ENCODE data around the gene IFNA6. TPM values are rescaled to one million over a fixed set of nuclear protein-coding genes. Genes with fewer than 3 reads are reported as not detected.

IFNA6 gene
- total and polyA plus RNA-seq, 2 of the 4 experiments (the other 2 are of a cell fraction) = not detected

GRCh38 chr9:21333226-21333625, 17.5 kb downstream of the IFNA6 start:
- no peak overlapping the region for H2BK5ac ChIP-seq (ENCODE audit: low read depth, low read length, poor library complexity, severe bottlenecking)
- no peak overlapping the region for H2BK15ac ChIP-seq (ENCODE audit: low read depth, low read length)
- peak overlapping the region; percentile 5; the same call in 1 of the 2 replicates for H3K4me3 ChIP-seq (ENCODE audit: insufficient read depth, low read depth, low read length)
- no peak overlapping the region for H3K9ac ChIP-seq (ENCODE audit: low read depth, low read length)
- H3K4ac ChIP-seq (ENCODE audit: low read depth, low read length) = no peak overlapping the region
- DNase-seq (no peak), ATAC-seq (ENCODE audit: low read depth) (no peak)
- H3K9me1 ChIP-seq (ENCODE audit: insufficient read depth, low read length) = peaks cover 7% of the 10 kb centered on the region
- no peak overlapping the region for H2AFZ ChIP-seq (replicated peaks; ENCODE audit: low read length, poor library complexity)
- no peak overlapping the region for H4K5ac ChIP-seq (ENCODE audit: low read depth, low read length)
- H4K8ac ChIP-seq (ENCODE audit: low read depth in 2 of 2, low read length in 2 of 2) = no peak overlapping the region
- TSS peak; percentile 28 for BruUV-seq (replicated peaks)
- no peak for TF ChIP-seq RCOR1 (IDR thresholded peaks at IDR 0.05; ENCODE audit: insufficient replicate concordance, low read length)
- no peak for TF ChIP-seq MXI1 (IDR thresholded peaks at IDR 0.05; ENCODE audit: borderline replicate concordance, low read depth, low read length)
- TF ChIP-seq CEBPB (IDR thresholded peaks at IDR 0.05; ENCODE audit: low read depth, low read length) = no peak
- TF ChIP-seq POLR2A (IDR thresholded peaks at IDR 0.05; ENCODE audit: low read depth, low read length) = no peak
- TF ChIP-seq RFX5 (IDR thresholded peaks at IDR 0.05; ENCODE audit: low read depth, low read length) = no peak
- no peak for TF ChIP-seq SMC3 (IDR thresholded peaks at IDR 0.05; ENCODE audit: low read depth, low read length)
- no peak overlapping the region for H3K27ac ChIP-seq (ENCODE audit: insufficient read depth, low read length)
- H3K14ac ChIP-seq (replicated peaks; ENCODE audit: low read depth, low read length) = no peak overlapping the region
- no peak overlapping the region for H2AK5ac ChIP-seq (ENCODE audit: low read depth, low read length)
- ChIA-PET CTCF (interaction anchor here (0.8 kb wide), 1 partner anchor 13 kb away, joined by 5 read pairs; no protein-coding TSS in a partner anchor), POLR2A (ENCODE audit: unreplicated experiment) (no interaction called here)
- H3K4me2 ChIP-seq (ENCODE audit: low read depth, low read length) = peak overlapping the region; percentile 96
- peaks cover 42% of the 10 kb centered on the region for H4K20me1 ChIP-seq (ENCODE audit: insufficient read depth, low read length)
- no CpG with 5 or more reads among the region's 2 CpGs for WGBS, 2 experiments (ENCODE audit: extremely low coverage in 2 of 2, insufficient read length in 1 of 2)
- H3K27me3 ChIP-seq (ENCODE audit: control insufficient read depth, insufficient read depth, low read length) = no peaks in the 10 kb centered on the region
- H3K18ac ChIP-seq (ENCODE audit: low read depth, low read length) = no peak overlapping the region
- peaks cover 7% of the 10 kb centered on the region for H3K4me1 ChIP-seq (ENCODE audit: control insufficient read depth, insufficient read depth, low read length)
- H4K91ac ChIP-seq (ENCODE audit: insufficient read depth, low read depth, low read length) = no peak overlapping the region
- dilution Hi-C loops (cut with HindIII; ENCODE audit: low sequenced_read_pairs, unreplicated experiment) (no loop called here), in situ Hi-C loops (cut with MboI; ENCODE audit: low sequenced_read_pairs) (loop anchor here (25.0 kb wide), 2 partner anchors 329 to 679 kb away; partner anchors contain the start of gene CDKN2B), intact Hi-C loops (cut with micrococcal nuclease) (loop anchor here (10.0 kb wide), 1 partner anchor 222 kb away; no protein-coding TSS in a partner anchor)
- H2BK120ac ChIP-seq (ENCODE audit: low read depth, low read length) = no peak overlapping the region
- H3K23ac ChIP-seq (ENCODE audit: low read depth, low read length) = peak overlapping the region; percentile 68; the same call in 1 of the 2 replicates
- peaks cover 0 to 38% of the 10 kb centered on the region in 2 experiments; a peak in 2 of 4 replicates for H3K79me1 ChIP-seq (ENCODE audit: low read depth in 1 of 2, low read length in 2 of 2)
- H3K9me3 ChIP-seq (ENCODE audit: control insufficient read depth, insufficient read depth, low read length) = no peaks in the 10 kb centered on the region
- H3K36me3 ChIP-seq (ENCODE audit: control insufficient read depth, insufficient read depth, low read length) = peaks cover 11% of the 10 kb centered on the region
- no peak overlapping the region for H2AK9ac ChIP-seq (replicated peaks; ENCODE audit: low read depth, low read length, poor library complexity)
- no peak overlapping the region for H3K56ac ChIP-seq (ENCODE audit: extremely low read depth, insufficient read depth, low read length)
- H2BK20ac ChIP-seq (ENCODE audit: low read depth, low read length) = no peak overlapping the region

Measured in IMR-90 (cell line).